IMR-90 (cell line): ENCODE results near the gene HHIP. TPM values are rescaled to one million over a fixed set of nuclear protein-coding genes. Genes with fewer than 3 reads are reported as not detected.

Experiments used
- ATAC-seq: fragments of 200-7000 bp; cut with Tn5 transposase; 2 replicates; pipeline ENCODE4 v1.9.1; 2020; ENCODE audit warnings: low read depth, mild to moderate bottlenecking, moderate library complexity
- BruUV-seq: library from RNA; stranded (reverse); fragments of 400-500 nt; replicated peaks from 2 replicates; lab custom pipeline; 2021; lab: Mats Ljungman, UMichigan
- CTCF ChIA-PET: fragments of 300-600 bp; formaldehyde crosslinking; extraction: SDS; loops from one replicate; lab custom pipeline; 2021; ENCODE audit warnings: antibody characterized with exemption; lab: Yijun Ruan, JAX
- POLR2A ChIA-PET: fragments of 300-600 bp; sonication (Branson Sonifier 250); formaldehyde crosslinking; loops from one replicate; lab custom pipeline; 2022; ENCODE audit warnings: antibody characterized with exemption; ENCODE audit not compliant: unreplicated experiment; lab: Charles Lee
- DNase-seq: peaks from one replicate; pipeline ENCODE4 v3.0.0; 2013
- H2AFZ ChIP-seq: replicated peaks from 2 replicates; pipeline ENCODE3; 2013; ENCODE audit warnings: low read length, mild to moderate bottlenecking; ENCODE audit not compliant: poor library complexity
- H2AK5ac ChIP-seq: 2 replicates; pipeline ENCODE4 v1.6.1; 2013; ENCODE audit warnings: low read depth, low read length, inconsistent platforms
- H2AK9ac ChIP-seq: replicated peaks from 2 replicates; pipeline ENCODE3; 2013; ENCODE audit warnings: mild to moderate bottlenecking, low read depth, low read length, moderate library complexity; ENCODE audit not compliant: poor library complexity
- H2BK120ac ChIP-seq: 2 replicates; pipeline ENCODE4 v1.6.1; 2013; ENCODE audit warnings: low read depth, low read length, inconsistent platforms
- H2BK15ac ChIP-seq: 3 replicates; pipeline ENCODE4 v1.6.1; 2013; ENCODE audit warnings: low read depth, low read length, inconsistent platforms
- H2BK20ac ChIP-seq: 2 replicates; pipeline ENCODE4 v1.6.1; 2013; ENCODE audit warnings: low read depth, mild to moderate bottlenecking, inconsistent platforms, low read length, moderate library complexity
- H2BK5ac ChIP-seq: 2 replicates; pipeline ENCODE4 v1.6.1; 2013; ENCODE audit warnings: mild to moderate bottlenecking, low read depth, low read length, inconsistent platforms; ENCODE audit not compliant: poor library complexity, severe bottlenecking
- H3K14ac ChIP-seq: replicated peaks from 2 replicates; pipeline ENCODE4 v1.6.1; 2013; ENCODE audit warnings: low read depth, low read length, inconsistent platforms
- H3K18ac ChIP-seq: 2 replicates; pipeline ENCODE4 v1.6.1; 2013; ENCODE audit warnings: low read depth, low read length, control low read depth
- H3K23ac ChIP-seq: 2 replicates; pipeline ENCODE4 v1.6.1; 2013; ENCODE audit warnings: low read depth, low read length, inconsistent platforms
- H3K27ac ChIP-seq: 2 replicates; pipeline ENCODE4 v1.5.1; 2013; ENCODE audit warnings: mild to moderate bottlenecking, control low read depth, low read length; ENCODE audit not compliant: insufficient read depth
- H3K27me3 ChIP-seq: 2 replicates; pipeline ENCODE4 v1.6.1; 2013; ENCODE audit warnings: low read length; ENCODE audit not compliant: control insufficient read depth, insufficient read depth
- H3K36me3 ChIP-seq: 2 replicates; pipeline ENCODE4 v1.6.1; 2013; ENCODE audit warnings: low read length, mixed read lengths; ENCODE audit not compliant: control insufficient read depth, insufficient read depth
- H3K4ac ChIP-seq: 2 replicates; pipeline ENCODE4 v1.6.1; 2013; ENCODE audit warnings: low read depth, low read length, inconsistent platforms
- H3K4me1 ChIP-seq: 2 replicates; pipeline ENCODE4 v1.6.1; 2013; ENCODE audit warnings: low read length, mixed read lengths; ENCODE audit not compliant: control insufficient read depth, insufficient read depth
- H3K4me2 ChIP-seq: 2 replicates; pipeline ENCODE4 v1.6.1; 2013; ENCODE audit warnings: low read depth, mild to moderate bottlenecking, control low read depth, low read length, moderate library complexity
- H3K4me3 ChIP-seq: 2 replicates; pipeline ENCODE4 v1.5.1; 2013; ENCODE audit warnings: low read depth, mild to moderate bottlenecking, control low read depth, low read length, moderate library complexity; ENCODE audit not compliant: insufficient read depth
- H3K56ac ChIP-seq: 2 replicates; pipeline ENCODE4 v1.6.1; 2013; ENCODE audit warnings: low read length, inconsistent platforms; ENCODE audit not compliant: insufficient read depth; ENCODE audit errors: extremely low read depth
- H3K79me1 ChIP-seq, 2 experiments: 2 replicates each; pipeline ENCODE4 v1.6.1; 2013; ENCODE audit warnings: low read length in 2 of 2, inconsistent platforms in 1 of 2, low read depth in 1 of 2
- H3K9ac ChIP-seq: 2 replicates; pipeline ENCODE4 v1.6.1; 2013; ENCODE audit warnings: low read depth, low read length, control low read depth
- H3K9me1 ChIP-seq: 2 replicates; pipeline ENCODE4 v1.6.1; 2013; ENCODE audit warnings: low read length, inconsistent platforms; ENCODE audit not compliant: insufficient read depth
- H3K9me3 ChIP-seq: 2 replicates; pipeline ENCODE4 v1.6.1; 2013; ENCODE audit warnings: low read length; ENCODE audit not compliant: control insufficient read depth, insufficient read depth
- H4K20me1 ChIP-seq: 2 replicates; pipeline ENCODE4 v1.6.1; 2013; ENCODE audit warnings: low read length, inconsistent platforms; ENCODE audit not compliant: insufficient read depth
- H4K5ac ChIP-seq: 2 replicates; pipeline ENCODE4 v1.6.1; 2013; ENCODE audit warnings: mild to moderate bottlenecking, low read depth, low read length, control low read depth
- H4K8ac ChIP-seq, 2 experiments: 2 replicates each; pipeline ENCODE4 v1.6.1; 2013; ENCODE audit warnings: low read depth in 2 of 2, low read length in 2 of 2, control low read depth in 1 of 2, inconsistent platforms in 1 of 2
- H4K91ac ChIP-seq: 2 replicates; pipeline ENCODE4 v1.6.1; 2013; ENCODE audit warnings: low read depth, low read length, inconsistent platforms; ENCODE audit not compliant: insufficient read depth
- RFX5 ChIP-seq: IDR thresholded peaks from 2 replicates; pipeline ENCODE4 v1.8.0; 2012; ENCODE audit warnings: low read depth, mild to moderate bottlenecking, low read length, moderate library complexity
- WGBS, 2 experiments: methylation state at CpG; one replicate each; pipeline versions ENCODE4 v1.1.5 to v1.1.7; 2013; ENCODE audit warnings: missing lambda C conversion rate in 2 of 2; ENCODE audit not compliant: insufficient read length in 1 of 2; ENCODE audit errors: extremely low coverage in 2 of 2; 5-methylcytosine and 5-hydroxymethylcytosine counted together
- dilution Hi-C: fragments of 300-500 bp; cut with HindIII; formaldehyde crosslinking; loops from one replicate; pipeline ENCODE4 v1.14.3; 2018; ENCODE audit warnings: low sequenced_read_pairs; ENCODE audit not compliant: unreplicated experiment
- in situ Hi-C: fragments of 300-500 bp; cut with MboI; formaldehyde crosslinking; loops from 3 replicates; pipeline ENCODE4 v1.14.3; 2019; ENCODE audit warnings: low sequenced_read_pairs, inconsistent platforms, mixed read lengths
- intact Hi-C: fragments of 100-400 bp; cut with micrococcal nuclease; formaldehyde crosslinking; loops from 2 replicates; pipeline ENCODE4 v1.10.0; 2022
- polyA plus RNA-seq, 3 experiments: library from polyadenylated mRNA; depleted of rRNA; stranded (reverse); fragments of >200 nt; gene quantifications; 2 replicates each; pipeline ENCODE4 v1.2.3, GENCODE V29; 2012; ENCODE audit warnings: low replicate concordance in 1 of 3
- total RNA-seq: library from RNA; depleted of rRNA; stranded (reverse); fragments of >200 nt; gene quantifications from 2 replicates; pipeline ENCODE4 v1.2.3, GENCODE V29; 2012

Gene HHIP
- total and polyA plus RNA-seq, 2 of the 4 experiments (the other 2 are of a cell fraction): 6.6 to 9.6 TPM

DNA sequence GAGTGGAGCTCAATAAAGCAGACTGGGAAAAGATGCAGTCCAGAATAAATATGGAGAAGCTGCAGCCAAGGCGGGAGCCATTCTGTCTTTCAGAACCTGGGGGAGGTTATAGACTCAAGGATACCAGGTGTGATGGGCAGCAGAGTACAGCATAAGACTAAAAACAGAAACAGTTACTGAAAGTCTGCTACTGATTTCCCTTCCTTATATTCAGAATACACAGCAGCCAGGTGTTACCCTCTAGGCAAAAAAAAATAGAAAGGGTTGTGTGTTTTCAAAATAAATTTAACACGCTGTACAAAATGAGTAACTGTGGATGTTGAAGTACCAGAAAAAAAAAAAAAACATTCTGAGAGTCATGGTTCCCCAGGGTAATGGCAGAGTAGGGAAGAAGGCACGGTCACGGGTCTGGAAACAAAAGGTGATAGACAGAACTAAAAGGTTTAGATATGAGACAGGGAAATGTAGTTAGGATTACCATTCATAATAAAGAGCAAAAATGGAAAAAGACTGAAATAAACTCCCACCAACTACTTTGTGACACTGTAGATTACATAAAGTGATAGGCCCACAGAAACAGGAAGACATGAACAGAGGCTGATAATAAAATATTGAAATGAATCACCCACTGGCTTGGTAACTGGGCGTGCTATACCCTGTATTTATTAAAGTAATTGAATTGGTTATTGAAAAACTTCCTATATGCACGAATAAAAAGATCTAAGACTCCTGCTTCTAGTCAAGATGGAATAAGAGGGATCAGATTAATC is 10.8 kb upstream of the HHIP start:
- H4K20me1 ChIP-seq: no peaks in the 10 kb centered on the region
- no peak overlapping the region for H2AK5ac ChIP-seq
- in situ Hi-C loops: no loop called here
- no peak for DNase-seq
- dilution Hi-C loops: no loop called here
- BruUV-seq: no TSS peak
- intact Hi-C loops: no loop called here
- no peak overlapping the region for H2BK120ac ChIP-seq
- no peak overlapping the region for H3K9ac ChIP-seq
- no peak overlapping the region for H2AK9ac ChIP-seq
- H4K5ac ChIP-seq: no peak overlapping the region
- H3K79me1 ChIP-seq: no peaks in the 10 kb centered on the region
- ATAC-seq: no peak
- H3K36me3 ChIP-seq: no peaks in the 10 kb centered on the region
- ChIA-PET POLR2A (no interaction called here), CTCF (no interaction called here)
- H3K23ac ChIP-seq: no peak overlapping the region
- no peak overlapping the region for H2BK20ac ChIP-seq
- no peak overlapping the region for H3K27ac ChIP-seq
- no peak overlapping the region for H4K8ac ChIP-seq
- no peaks in the 10 kb centered on the region for H3K4me1 ChIP-seq
- WGBS, 2 experiments: no CpG with 5 or more reads among the region's 6 CpGs
- H3K9me1 ChIP-seq: no peaks in the 10 kb centered on the region
- H3K9me3 ChIP-seq: no peaks in the 10 kb centered on the region
- no peak overlapping the region for H3K4ac ChIP-seq
- no peak overlapping the region for H3K4me3 ChIP-seq
- H3K27me3 ChIP-seq: no peaks in the 10 kb centered on the region
- no peak overlapping the region for H2AFZ ChIP-seq
- H3K4me2 ChIP-seq: no peak overlapping the region
- H2BK5ac ChIP-seq: no peak overlapping the region
- no peak overlapping the region for H3K56ac ChIP-seq
- no peak overlapping the region for H2BK15ac ChIP-seq
- no peak for TF ChIP-seq RFX5
- H3K14ac ChIP-seq: no peak overlapping the region
- H4K91ac ChIP-seq: no peak overlapping the region
- H3K18ac ChIP-seq: no peak overlapping the region
